Measurements from ENCODE around the gene DBX1. TPM values are rescaled to one million over a fixed set of nuclear protein-coding genes. Genes with fewer than 3 reads are reported as not detected.
"Not testable (repeated sequence)": the region's sequence is repeated elsewhere in the genome, so short reads cannot be mapped to it uniquely, and the experiment has no call there.

The DBX1 gene
- total and polyA plus RNA-seq, 2 experiments from 2014 or later, result not detected

GRCh38 chr11:20134991-20135736, 25.1 kb downstream of the DBX1 start:
- 88 to 91% methylated on average over 5 of the region's 5 CpGs for WGBS, 2 experiments (ENCODE audit: low coverage in 1 of 2, low lambda C conversion rate in 2 of 2, missing lambda C conversion rate in 2 of 2)
- Histone ChIP-seq H3K27me3 (replicated peaks; ENCODE audit: insufficient read depth) (no peaks in the 10 kb centered on the region), H3F3A (ENCODE audit: insufficient read depth) (peaks cover 12% of the 10 kb centered on the region), H3K9me2 (ENCODE audit: insufficient read depth) (no peaks in the 10 kb centered on the region), H3K79me2 (ENCODE audit: insufficient read depth) (no peaks in the 10 kb centered on the region), H3K4me2 (ENCODE audit: unreplicated experiment) (no peak overlapping the region), H3K36me3 (ENCODE audit: low read depth) (no peaks in the 10 kb centered on the region), H3K27ac (no peak overlapping the region), H3K4me3 (no peak overlapping the region), H2AFZ (no peak overlapping the region), H4K20me1 (ENCODE audit: insufficient read depth) (no peaks in the 10 kb centered on the region), H3K9me3 (ENCODE audit: low read depth) (no peaks in the 10 kb centered on the region), H3K4me1 (ENCODE audit: insufficient read depth) (0 out of 2 replicates have a peak, but pooled peaks cover 5% of the 10 kb centered on the region), H3K9ac (no peak overlapping the region)
- peak; percentile 37 for DNase-seq
- in situ Hi-C loops (cut with MboI), result no loop called here
- TF ChIP-seq EZH2phosphoT487 (IDR thresholded peaks at IDR 0.05; ENCODE audit: insufficient read depth, low read depth) (no peak), EZH2 (IDR thresholded peaks at IDR 0.05; ENCODE audit: insufficient read depth, poor library complexity, severe bottlenecking) (no peak)

- H3K9ac ChIP-seq, result peak overlapping the region; percentile 72; the same call in 1 of the 2 replicates
- no peak for DNase-seq
- in situ Hi-C loops (cut with MboI), result no loop called here
- no peaks in the 10 kb centered on the region for H4K20me1 ChIP-seq (ENCODE audit: insufficient read depth)
- H3K4me1 ChIP-seq (ENCODE audit: insufficient read depth), result 0 out of 2 replicates have a peak, but pooled peaks cover 5% of the 10 kb centered on the region
- H3K36me3 ChIP-seq (ENCODE audit: low read depth), result no peaks in the 10 kb centered on the region
- H3K27ac ChIP-seq, result no peak overlapping the region
- no peaks in the 10 kb centered on the region for H3K9me3 ChIP-seq (ENCODE audit: low read depth)
- WGBS, 2 experiments (ENCODE audit: low coverage in 1 of 2, low lambda C conversion rate in 2 of 2, missing lambda C conversion rate in 2 of 2), result 63 to 67% methylated on average over 8 of the region's 8 CpGs
- H2AFZ ChIP-seq, result peak overlapping the region; percentile 96
- H3K4me2 ChIP-seq (ENCODE audit: unreplicated experiment), result no peak overlapping the region
- no peaks in the 10 kb centered on the region for H3K27me3 ChIP-seq (replicated peaks; ENCODE audit: insufficient read depth)
- TF ChIP-seq EZH2phosphoT487 (IDR thresholded peaks at IDR 0.05; ENCODE audit: insufficient read depth, low read depth) (no peak), EZH2 (IDR thresholded peaks at IDR 0.05; ENCODE audit: insufficient read depth, poor library complexity, severe bottlenecking) (no peak)
- peaks cover 12% of the 10 kb centered on the region for H3F3A ChIP-seq (ENCODE audit: insufficient read depth)
- peak overlapping the region; percentile 78 for H3K4me3 ChIP-seq
- H3K9me2 ChIP-seq (ENCODE audit: insufficient read depth), result no peaks in the 10 kb centered on the region
- no peaks in the 10 kb centered on the region for H3K79me2 ChIP-seq (ENCODE audit: insufficient read depth)
Measured at GRCh38 chr11:20132667-20133039, 27.6 kb downstream of the DBX1 start.

- no peaks in the 10 kb centered on the region for H3K36me3 ChIP-seq (ENCODE audit: low read depth)
- TF ChIP-seq EZH2 (IDR thresholded peaks at IDR 0.05; ENCODE audit: insufficient read depth, poor library complexity, severe bottlenecking) (no peak), EZH2phosphoT487 (IDR thresholded peaks at IDR 0.05; ENCODE audit: insufficient read depth, low read depth) (no peak)
- H3K9me3 ChIP-seq (ENCODE audit: low read depth), result no peaks in the 10 kb centered on the region
- DNase-seq, result peak; percentile 76
- 0 out of 2 replicates have a peak, but pooled peaks cover 5% of the 10 kb centered on the region for H3K4me1 ChIP-seq (ENCODE audit: insufficient read depth)
- WGBS, 2 experiments (ENCODE audit: low coverage in 1 of 2, low lambda C conversion rate in 2 of 2, missing lambda C conversion rate in 2 of 2), result 12 to 13% methylated on average over 51 of the region's 51 CpGs
- H3K9me2 ChIP-seq (ENCODE audit: insufficient read depth), result no peaks in the 10 kb centered on the region
- H4K20me1 ChIP-seq (ENCODE audit: insufficient read depth), result no peaks in the 10 kb centered on the region
- no peaks in the 10 kb centered on the region for H3K79me2 ChIP-seq (ENCODE audit: insufficient read depth)
- no peak overlapping the region for H3K27ac ChIP-seq
- peak overlapping the region; percentile 78 for H3K4me3 ChIP-seq
- H3K4me2 ChIP-seq (ENCODE audit: unreplicated experiment), result peak overlapping the region; percentile 94
- no peaks in the 10 kb centered on the region for H3K27me3 ChIP-seq (replicated peaks; ENCODE audit: insufficient read depth)
- H3K9ac ChIP-seq, result peak overlapping the region; percentile 72
- peaks cover 12% of the 10 kb centered on the region for H3F3A ChIP-seq (ENCODE audit: insufficient read depth)
- in situ Hi-C loops (cut with MboI), result no loop called here
- H2AFZ ChIP-seq, result peak overlapping the region; percentile 96
Measured at GRCh38 chr11:20131788-20132666, 28.2 kb downstream of the DBX1 start.

- in situ Hi-C loops (cut with MboI), result loop anchor here (10.0 kb wide), 1 partner anchor 225 kb away; no protein-coding TSS in a partner anchor
Measured at GRCh38 chr11:20129665-20130064, 30.6 kb downstream of the DBX1 start.

GRCh38 chr11:20128528-20128825, 31.8 kb downstream of the DBX1 start:
- not testable (repeated sequence) for H3K9ac ChIP-seq; H3K9me3 ChIP-seq (ENCODE audit: low read depth); H3K4me1 ChIP-seq (ENCODE audit: insufficient read depth); H3K79me2 ChIP-seq (ENCODE audit: insufficient read depth); H3K4me3 ChIP-seq; H4K20me1 ChIP-seq (ENCODE audit: insufficient read depth); H3K4me2 ChIP-seq (ENCODE audit: unreplicated experiment); H3K27ac ChIP-seq; DNase-seq; H3K36me3 ChIP-seq (ENCODE audit: low read depth); H2AFZ ChIP-seq; H3K9me2 ChIP-seq (ENCODE audit: insufficient read depth); H3K27me3 ChIP-seq (replicated peaks; ENCODE audit: insufficient read depth)
- H3F3A ChIP-seq (ENCODE audit: insufficient read depth), result peaks cover 18% of the 10 kb centered on the region
- WGBS, 2 experiments (ENCODE audit: low coverage in 1 of 2, low lambda C conversion rate in 2 of 2, missing lambda C conversion rate in 2 of 2), result 90 to 95% methylated on average over 7 of the region's 7 CpGs
- in situ Hi-C loops (cut with MboI), result loop anchor here (10.0 kb wide), 1 partner anchor 226 kb away; no protein-coding TSS in a partner anchor

More at GRCh38 chr11:20129665-20130064, 30.6 kb downstream of the DBX1 start:
- no peaks in the 10 kb centered on the region for H3K27me3 ChIP-seq (replicated peaks; ENCODE audit: insufficient read depth)
- no peaks in the 10 kb centered on the region for H3K9me3 ChIP-seq (ENCODE audit: low read depth)
- peaks cover 8% of the 10 kb centered on the region; the same call in 1 of the 2 replicates for H3K4me1 ChIP-seq (ENCODE audit: insufficient read depth)
- H3K4me3 ChIP-seq, result no peak overlapping the region
- H3K9ac ChIP-seq, result no peak overlapping the region
- H2AFZ ChIP-seq, result no peak overlapping the region
- no peak overlapping the region for H3K4me2 ChIP-seq (ENCODE audit: unreplicated experiment)
- H3K27ac ChIP-seq, result no peak overlapping the region
- no peak for DNase-seq
- 84 to 86% methylated on average over 4 of the region's 4 CpGs for WGBS, 2 experiments (ENCODE audit: low coverage in 1 of 2, low lambda C conversion rate in 2 of 2, missing lambda C conversion rate in 2 of 2)
- TF ChIP-seq EZH2 (IDR thresholded peaks at IDR 0.05; ENCODE audit: insufficient read depth, poor library complexity, severe bottlenecking), result no peak
- H3F3A ChIP-seq (ENCODE audit: insufficient read depth), result peaks cover 13% of the 10 kb centered on the region; the same call in 1 of the 2 replicates
- H3K36me3 ChIP-seq (ENCODE audit: low read depth), result no peaks in the 10 kb centered on the region
- H3K9me2 ChIP-seq (ENCODE audit: insufficient read depth), result no peaks in the 10 kb centered on the region
- H4K20me1 ChIP-seq (ENCODE audit: insufficient read depth), result no peaks in the 10 kb centered on the region
- H3K79me2 ChIP-seq (ENCODE audit: insufficient read depth), result no peaks in the 10 kb centered on the region

Data from GM23248 (cell line).